ENCODE data around the gene POLG. TPM values are rescaled to one million over a fixed set of nuclear protein-coding genes. Genes with fewer than 3 reads are reported as not detected.
"Not testable (repeated sequence)": the region's sequence is repeated elsewhere in the genome, so short reads cannot be mapped to it uniquely, and the experiment has no call there.

The POLG gene
- total RNA-seq, 1 donor from 2014 or later: 36.0 TPM

GRCh38 chr15:89299896-89300295 lies 34.7 kb downstream of the POLG start:
- no peak for DNase-seq (ENCODE audit: low spot score)
- ATAC-seq: peak; percentile 70

- DNase-seq (ENCODE audit: low spot score) (no peak), ATAC-seq (no peak)
Measured at GRCh38 chr15:89293012-89293411, 41.6 kb downstream of the POLG start.

DNA sequence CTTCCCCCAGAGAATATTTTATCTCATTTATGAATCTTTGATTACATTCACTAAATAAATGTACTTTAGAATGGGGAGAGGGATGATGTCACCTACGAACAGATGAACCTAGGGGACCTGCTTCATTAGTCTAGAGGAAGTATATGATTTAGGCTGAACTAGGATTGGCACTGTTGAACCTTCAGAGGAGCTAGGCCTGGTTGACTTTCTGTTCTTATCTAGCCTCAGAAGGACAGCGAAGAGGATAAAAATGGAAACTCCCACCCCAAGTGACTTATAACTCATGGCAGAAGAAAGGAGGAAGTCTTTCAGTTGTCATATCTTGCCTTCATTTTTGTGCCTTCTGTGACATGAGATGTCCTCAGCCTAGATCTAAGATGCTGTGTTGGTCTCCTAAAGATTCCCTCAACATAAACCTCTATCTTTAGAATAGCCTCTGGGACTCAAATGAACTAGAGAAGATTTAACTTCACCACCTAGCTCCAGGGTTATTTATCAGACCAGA lies 42.6 kb downstream of the POLG start:
- ATAC-seq: no peak
- DNase-seq (ENCODE audit: low spot score): no peak

DNA sequence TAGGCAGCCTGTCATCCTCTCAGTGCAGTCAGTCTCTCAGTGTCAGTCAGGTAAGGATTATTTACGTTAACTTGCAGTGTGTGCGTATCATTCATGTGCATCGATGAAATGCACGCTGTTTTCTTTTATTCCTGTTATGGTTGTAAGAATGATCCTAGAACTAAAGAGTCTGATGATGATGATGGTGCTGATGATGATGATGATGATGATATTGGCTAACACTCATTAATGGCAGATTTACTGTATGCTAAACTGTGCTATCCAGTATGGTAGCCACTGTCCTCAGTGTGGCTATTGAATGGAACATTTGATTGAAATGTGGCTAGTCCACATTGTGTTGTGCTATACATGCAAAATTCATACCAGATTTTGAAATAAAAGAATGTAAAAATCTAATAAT lies 51.4 kb downstream of the POLG start:
- ATAC-seq: no peak
- DNase-seq (ENCODE audit: low spot score): no peak

GRCh38 chr15:89282631-89283030 lies 52.0 kb downstream of the POLG start:
- DNase-seq (ENCODE audit: low spot score) (no peak), ATAC-seq (no peak)

DNA sequence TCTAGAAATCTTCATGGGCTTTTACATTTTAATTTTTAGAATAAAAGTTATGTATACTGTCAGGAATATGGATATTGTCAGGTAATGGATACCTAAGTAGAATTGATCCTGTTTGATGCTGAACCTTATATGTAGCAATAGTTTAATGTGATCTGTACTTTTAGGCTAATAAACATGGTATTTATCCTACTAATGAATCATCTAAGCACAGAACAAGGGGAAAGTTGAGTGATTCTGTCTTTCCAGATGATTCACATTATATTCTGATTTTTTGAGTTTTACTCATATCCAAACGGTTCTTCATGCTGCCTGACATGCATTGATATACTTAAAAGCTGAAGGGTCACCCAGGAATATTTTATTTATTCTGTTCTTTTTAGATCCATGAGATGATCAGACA lies 56.3 kb downstream of the POLG start:
- DNase-seq (ENCODE audit: low spot score): no peak
- ATAC-seq: no peak

- DNase-seq (ENCODE audit: low spot score); ATAC-seq: not testable (repeated sequence)
Measured at GRCh38 chr15:89277281-89277680, 57.3 kb downstream of the POLG start.

Other genes starting within 250 kb of the POLG start
- gene ABHD2, start 246.4 kb downstream of the POLG start, total RNA-seq: 385 TPM
- gene RLBP1, start 113.2 kb downstream of the POLG start, total RNA-seq: not detected
- 3.3 TPM for gene FANCI, start 90.8 kb downstream of the POLG start, total RNA-seq
- 0.15 TPM for gene RHCG, start 161.8 kb upstream of the POLG start, total RNA-seq
- 0.10 TPM for gene TICRR, start 240.6 kb upstream of the POLG start, total RNA-seq

All from left lobe of liver (tissue), 2 donors.